Activated T-cell treated with anti-CD3 and anti-CD28 coated beads, Interleukin-2, amount 50 U/mL, for 4 hours (primary cell): ENCODE results near the gene SH3RF2. TPM values are rescaled to one million over a fixed set of nuclear protein-coding genes. Genes with fewer than 3 reads are reported as not detected.
"Not testable (repeated sequence)": the region's sequence is repeated elsewhere in the genome, so short reads cannot be mapped to it uniquely, and the experiment has no call there.

Experiments used
- ATAC-seq, 2 donors: fragments of 200-7000 bp; cut with Tn5 transposase; one replicate each; pipeline ENCODE4 v1.10.0; 2021
- DNase-seq: peaks from one replicate; pipeline ENCODE4 v3.0.0-alpha.2; 2020
- H3K27me3 Mint-ChIP-seq: one replicate; pipeline ENCODE4 v1.8.0; 2021; ENCODE audit warnings: low read depth, mixed read lengths
- H3K36me3 Mint-ChIP-seq: one replicate; pipeline ENCODE4 v1.8.0; 2022; ENCODE audit warnings: mixed read lengths; ENCODE audit not compliant: insufficient read depth
- H3K4me1 Mint-ChIP-seq: one replicate; pipeline ENCODE4 v1.8.0; 2021; ENCODE audit warnings: low read depth, mixed read lengths
- H3K4me3 Mint-ChIP-seq: one replicate; pipeline ENCODE4 v1.8.0; 2021; ENCODE audit warnings: mild to moderate bottlenecking, moderate library complexity, mixed read lengths
- H3K9me3 Mint-ChIP-seq: one replicate; pipeline ENCODE4 v1.8.0; 2021; ENCODE audit warnings: mixed read lengths
- total RNA-seq, 3 donors: library from RNA; stranded (reverse); gene quantifications; one replicate each; pipeline ENCODE4 v1.2.1, GENCODE V29; 2021

Gene SH3RF2
- total RNA-seq, 3 donors from 2014 or later = 0.11 to 0.42 (median 0.33) TPM

DNA sequence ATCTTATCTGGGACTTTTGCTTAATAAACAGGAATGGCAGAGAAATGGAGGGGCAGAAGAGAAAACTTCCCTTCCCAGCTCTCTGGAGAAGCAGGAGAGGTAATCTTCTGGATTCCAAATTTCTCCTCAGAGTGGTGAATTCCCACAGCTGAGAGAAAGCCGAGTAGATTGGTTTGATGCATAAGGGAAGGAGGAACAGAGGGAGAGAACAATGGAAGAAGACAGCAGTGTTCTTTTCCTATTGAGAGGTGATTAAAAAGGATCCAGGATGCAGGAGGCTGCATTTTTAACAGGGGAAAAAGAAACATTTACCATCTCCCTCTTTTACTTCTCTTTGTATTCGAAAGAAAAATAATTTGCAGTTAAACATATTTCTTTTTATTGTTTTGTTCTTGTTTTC is 13.1 kb downstream of the SH3RF2 start:
- ATAC-seq (no peak), DNase-seq (no peak)
- Mint-ChIP-seq H3K4me1 (peaks cover 10% of the 10 kb centered on the region), H3K4me3 (no peak overlapping the region), H3K9me3 (no peaks in the 10 kb centered on the region), H3K27me3 (peaks cover 4% of the 10 kb centered on the region), H3K36me3 (no peaks in the 10 kb centered on the region)

- DNase-seq (no peak), ATAC-seq (no peak)
- Mint-ChIP-seq H3K4me1 (peaks cover 3% of the 10 kb centered on the region), H3K36me3 (no peaks in the 10 kb centered on the region), H3K27me3 (no peaks in the 10 kb centered on the region), H3K9me3 (no peaks in the 10 kb centered on the region), H3K4me3 (no peak overlapping the region)
Measured at GRCh38 chr5:145951071-145951470, 14.7 kb downstream of the SH3RF2 start.

- H3K4me3 Mint-ChIP-seq = no peak overlapping the region
- no peaks in the 10 kb centered on the region for H3K4me1 Mint-ChIP-seq
- DNase-seq (no peak), ATAC-seq (no peak)
- H3K27me3 Mint-ChIP-seq = no peaks in the 10 kb centered on the region
- no peaks in the 10 kb centered on the region for H3K36me3 Mint-ChIP-seq
- no peaks in the 10 kb centered on the region for H3K9me3 Mint-ChIP-seq
Measured at GRCh38 chr5:145953202-145953601, 16.8 kb downstream of the SH3RF2 start.

DNA sequence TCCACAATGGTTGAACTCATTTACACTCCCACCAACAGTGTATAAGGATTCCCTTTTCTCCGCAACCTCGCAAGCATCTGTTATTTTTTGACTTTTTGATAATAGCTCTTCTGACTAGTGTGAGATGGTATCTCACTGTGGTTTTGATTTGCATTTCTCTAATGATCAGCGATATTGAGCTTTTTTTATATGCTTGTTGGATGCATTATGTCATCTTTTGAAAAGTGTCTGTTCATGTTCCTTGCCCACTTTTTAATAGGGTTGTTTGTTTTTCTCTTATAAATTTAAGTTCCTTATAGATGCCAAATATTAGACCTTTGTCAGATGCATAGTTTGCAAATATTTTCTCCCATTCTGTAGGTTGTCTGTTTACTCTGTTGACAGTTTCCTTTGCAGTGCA is 17.8 kb downstream of the SH3RF2 start:
- ATAC-seq, H3K36me3 Mint-ChIP-seq: not testable (repeated sequence)

GRCh38 chr5:145957388-145957787 is 21.0 kb downstream of the SH3RF2 start:
- no peak overlapping the region for H3K4me3 Mint-ChIP-seq
- ATAC-seq (no peak), DNase-seq (no peak)
- H3K4me1 Mint-ChIP-seq = no peaks in the 10 kb centered on the region
- H3K36me3 Mint-ChIP-seq = no peaks in the 10 kb centered on the region
- H3K27me3 Mint-ChIP-seq = no peaks in the 10 kb centered on the region
- no peaks in the 10 kb centered on the region for H3K9me3 Mint-ChIP-seq

More for the DNA sequence above, 17.8 kb downstream of the SH3RF2 start:
- not testable (repeated sequence) for H3K9me3 Mint-ChIP-seq, H3K27me3 Mint-ChIP-seq, DNase-seq, H3K4me1 Mint-ChIP-seq, H3K4me3 Mint-ChIP-seq

DNA sequence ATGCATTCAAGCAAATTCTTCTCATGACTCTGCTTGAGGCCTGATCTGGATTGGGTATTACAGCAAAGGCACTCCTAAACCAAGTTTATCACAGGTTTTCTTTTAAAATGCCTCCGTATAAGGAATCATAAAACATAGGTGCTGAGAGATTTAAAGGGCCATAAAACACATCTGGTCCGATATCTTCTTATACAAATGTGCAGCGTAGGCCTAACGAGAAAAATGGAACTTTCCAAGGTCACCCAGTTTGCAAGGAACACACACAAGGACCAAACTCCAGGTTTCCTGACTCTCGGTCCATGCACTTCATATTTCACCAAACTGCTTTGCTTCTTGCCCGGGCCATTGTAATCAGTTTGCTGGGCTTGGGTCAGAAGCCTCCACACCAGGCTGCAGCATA is 22.1 kb downstream of the SH3RF2 start:
- Mint-ChIP-seq H3K4me1 (no peaks in the 10 kb centered on the region), H3K9me3 (no peaks in the 10 kb centered on the region), H3K27me3 (no peaks in the 10 kb centered on the region), H3K36me3 (no peaks in the 10 kb centered on the region), H3K4me3 (no peak overlapping the region)
- ATAC-seq (no peak), DNase-seq (no peak)

DNA sequence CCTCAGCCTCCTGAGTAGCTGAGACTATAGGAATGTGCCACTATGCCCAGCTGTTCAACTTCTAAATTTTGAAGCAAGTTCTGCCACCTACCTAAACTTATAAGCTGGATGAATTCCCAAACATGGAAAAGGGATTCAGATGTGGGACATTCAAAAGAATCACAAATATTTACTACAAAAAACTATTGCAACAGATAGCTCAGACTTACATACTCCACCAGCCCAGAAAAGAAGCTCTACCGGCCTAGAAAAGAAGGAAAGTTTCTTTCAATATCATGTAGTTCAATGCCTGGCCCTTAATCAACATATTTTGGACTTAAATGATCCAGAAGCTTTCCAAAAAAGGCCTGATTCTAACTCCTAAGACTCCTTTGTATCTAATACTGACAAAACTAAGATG is 23.8 kb downstream of the SH3RF2 start:
- Mint-ChIP-seq H3K27me3 (no peaks in the 10 kb centered on the region), H3K4me3 (no peak overlapping the region), H3K36me3 (no peaks in the 10 kb centered on the region), H3K4me1 (no peaks in the 10 kb centered on the region), H3K9me3 (no peaks in the 10 kb centered on the region)
- ATAC-seq = no peak
- no peak for DNase-seq

DNA sequence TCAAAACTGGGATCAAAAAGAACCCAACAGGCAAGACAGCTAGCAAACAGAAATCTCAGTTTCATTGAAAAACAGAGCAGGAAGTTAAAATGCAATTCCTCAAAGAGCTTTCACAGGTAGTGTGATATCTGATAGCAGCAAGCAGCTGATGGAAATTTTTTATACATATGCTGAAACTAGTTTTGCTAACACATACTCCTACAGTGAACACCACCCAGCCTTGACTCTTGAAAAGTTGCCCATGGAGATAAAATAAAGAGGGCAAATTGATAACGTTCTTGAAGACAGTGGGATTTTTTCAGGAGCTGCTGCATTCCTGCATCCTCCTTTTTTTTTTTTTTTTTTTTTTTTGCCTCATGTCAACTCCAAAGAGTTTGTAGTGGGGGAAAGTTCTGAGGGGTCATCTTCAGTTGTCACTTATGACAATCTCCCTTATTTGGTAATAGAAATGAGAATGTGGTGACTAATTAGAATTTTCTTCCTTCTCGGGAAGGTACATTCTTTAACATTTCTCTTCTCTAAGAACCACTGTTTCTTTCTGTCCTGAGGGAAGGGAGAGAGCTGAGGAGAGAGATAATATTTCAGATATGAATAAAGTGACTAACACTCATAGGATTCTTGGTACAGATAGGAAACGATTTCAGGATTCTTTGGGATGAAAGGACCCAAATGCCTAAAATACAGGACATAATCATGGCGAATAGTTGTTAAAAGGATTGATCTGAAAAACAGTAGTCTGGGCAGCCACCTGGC is 24.6 kb downstream of the SH3RF2 start:
- no peaks in the 10 kb centered on the region for H3K27me3 Mint-ChIP-seq
- no peak overlapping the region for H3K4me3 Mint-ChIP-seq
- DNase-seq (no peak), ATAC-seq (no peak)
- H3K36me3 Mint-ChIP-seq = no peaks in the 10 kb centered on the region
- no peaks in the 10 kb centered on the region for H3K9me3 Mint-ChIP-seq
- H3K4me1 Mint-ChIP-seq = no peaks in the 10 kb centered on the region

- no peak for ATAC-seq
- no peaks in the 10 kb centered on the region for H3K27me3 Mint-ChIP-seq
Measured at GRCh38 chr5:145962001-145962400, 25.6 kb downstream of the SH3RF2 start.

GRCh38 chr5:145964008-145964407 is 27.6 kb downstream of the SH3RF2 start:
- H3K27me3 Mint-ChIP-seq, H3K4me3 Mint-ChIP-seq, DNase-seq, H3K36me3 Mint-ChIP-seq, ATAC-seq, H3K9me3 Mint-ChIP-seq, H3K4me1 Mint-ChIP-seq: not testable (repeated sequence)

More at GRCh38 chr5:145962001-145962400, 25.6 kb downstream of the SH3RF2 start:
- no peak for DNase-seq
- H3K4me1 Mint-ChIP-seq = no peaks in the 10 kb centered on the region
- H3K9me3 Mint-ChIP-seq = no peaks in the 10 kb centered on the region
- no peaks in the 10 kb centered on the region for H3K36me3 Mint-ChIP-seq
- no peak overlapping the region for H3K4me3 Mint-ChIP-seq

GRCh38 chr5:145965804-145966203 is 29.4 kb downstream of the SH3RF2 start:
- ATAC-seq = no peak
- H3K4me1 Mint-ChIP-seq = no peaks in the 10 kb centered on the region
- H3K36me3 Mint-ChIP-seq = no peaks in the 10 kb centered on the region
- no peak for DNase-seq
- no peaks in the 10 kb centered on the region for H3K9me3 Mint-ChIP-seq
- no peaks in the 10 kb centered on the region for H3K27me3 Mint-ChIP-seq
- no peak overlapping the region for H3K4me3 Mint-ChIP-seq

- H3K4me3 Mint-ChIP-seq = no peak overlapping the region
- no peaks in the 10 kb centered on the region for H3K27me3 Mint-ChIP-seq
- DNase-seq (no peak), ATAC-seq (no peak)
- no peaks in the 10 kb centered on the region for H3K4me1 Mint-ChIP-seq
- no peaks in the 10 kb centered on the region for H3K36me3 Mint-ChIP-seq
- no peaks in the 10 kb centered on the region for H3K9me3 Mint-ChIP-seq
Measured at GRCh38 chr5:145967296-145967695, 30.9 kb downstream of the SH3RF2 start.

DNA sequence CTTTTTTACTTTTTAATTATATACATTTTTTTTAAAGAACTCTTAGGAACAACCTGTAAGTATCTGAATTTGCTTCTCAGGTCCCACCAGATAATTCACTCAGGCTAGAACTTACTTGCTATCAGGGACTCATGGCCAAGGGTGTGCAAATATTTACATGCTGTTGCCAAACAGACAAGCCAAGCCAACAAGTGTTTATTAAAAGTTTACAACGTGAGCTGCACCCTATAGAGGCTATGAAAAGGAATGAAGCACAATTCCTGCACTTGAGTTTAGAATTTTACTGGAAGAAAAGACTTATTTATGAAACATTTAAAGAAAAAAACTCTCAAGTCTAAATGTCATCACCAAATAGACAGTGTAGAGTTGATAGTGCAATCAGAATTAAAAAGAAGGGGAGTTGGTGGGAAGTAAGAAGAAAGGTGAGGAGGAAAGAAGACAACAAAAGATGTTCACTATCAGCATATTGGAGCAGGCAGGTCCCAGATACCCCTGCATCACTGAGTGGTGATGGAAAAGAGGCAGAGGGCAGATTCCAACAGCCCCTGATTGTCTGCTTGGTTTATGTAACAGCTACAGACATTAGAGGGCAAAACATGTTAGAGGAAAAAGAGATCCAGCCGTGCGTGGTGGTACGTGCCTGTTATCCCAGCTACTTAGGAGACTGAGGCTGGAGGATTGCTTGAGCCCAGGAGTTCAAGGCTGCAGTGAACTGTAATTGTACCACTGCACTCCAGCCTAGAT is 32.8 kb downstream of the SH3RF2 start:
- DNase-seq (no peak), ATAC-seq (no peak)
- H3K36me3 Mint-ChIP-seq = no peaks in the 10 kb centered on the region
- peaks cover 3% of the 10 kb centered on the region for H3K9me3 Mint-ChIP-seq
- H3K27me3 Mint-ChIP-seq = no peaks in the 10 kb centered on the region
- no peaks in the 10 kb centered on the region for H3K4me1 Mint-ChIP-seq
- H3K4me3 Mint-ChIP-seq = no peak overlapping the region

GRCh38 chr5:145969714-145970092 is 33.3 kb downstream of the SH3RF2 start:
- no peaks in the 10 kb centered on the region for H3K4me1 Mint-ChIP-seq
- H3K27me3 Mint-ChIP-seq = no peaks in the 10 kb centered on the region
- no peaks in the 10 kb centered on the region for H3K36me3 Mint-ChIP-seq
- H3K4me3 Mint-ChIP-seq = no peak overlapping the region
- DNase-seq (no peak), ATAC-seq (no peak)
- H3K9me3 Mint-ChIP-seq = peaks cover 5% of the 10 kb centered on the region

- H3K4me1 Mint-ChIP-seq = no peaks in the 10 kb centered on the region
- no peaks in the 10 kb centered on the region for H3K27me3 Mint-ChIP-seq
- DNase-seq (no peak), ATAC-seq (no peak)
- H3K4me3 Mint-ChIP-seq = no peak overlapping the region
- H3K36me3 Mint-ChIP-seq = no peaks in the 10 kb centered on the region
- peaks cover 5% of the 10 kb centered on the region for H3K9me3 Mint-ChIP-seq
Measured at GRCh38 chr5:145971108-145971507, 34.7 kb downstream of the SH3RF2 start.
